Natural killer cell (primary cell): ENCODE data around the gene PMIS2. TPM values are rescaled to one million over a fixed set of nuclear protein-coding genes. Genes with fewer than 3 reads are reported as not detected.

ENCODE experiments used
- ATAC-seq, 3 donors: fragments of 150-1000 bp in 2 of 3; fragments of 200-7000 bp in 1 of 3; cut with Tn5 transposase; 1 replicate in 1 of 3; 2 replicates in 2 of 3; pipeline ENCODE4 v1.10.0; 2021; ENCODE audit warnings: mild to moderate bottlenecking in 2 of 3, moderate library complexity in 2 of 3
- DNase-seq, 2 donors: peaks; one replicate each; pipeline versions ENCODE4 v3.0.0 to v3.0.0-alpha.2; 2013 to 2021; ENCODE audit warnings: mixed read lengths in 1 of 2
- H3K27ac ChIP-seq: one replicate; pipeline ENCODE4 v1.5.1; 2013; ENCODE audit warnings: mild to moderate bottlenecking, low read length
- H3K27me3 ChIP-seq: one replicate; pipeline ENCODE4 v1.6.1; 2013; ENCODE audit warnings: low read length; ENCODE audit not compliant: control insufficient read depth, insufficient read depth
- H3K36me3 ChIP-seq: one replicate; pipeline ENCODE4 v1.6.1; 2013; ENCODE audit warnings: low read length; ENCODE audit not compliant: control insufficient read depth, insufficient read depth
- H3K4me1 ChIP-seq: one replicate; pipeline ENCODE4 v1.6.1; 2013; ENCODE audit warnings: low read length; ENCODE audit not compliant: control insufficient read depth, insufficient read depth
- H3K4me3 ChIP-seq: one replicate; pipeline ENCODE4 v1.5.1; 2013; ENCODE audit warnings: low read length
- H3K9me3 ChIP-seq: one replicate; pipeline ENCODE4 v1.6.1; 2013; ENCODE audit warnings: low read length; ENCODE audit not compliant: control insufficient read depth, insufficient read depth
- H3K27ac Mint-ChIP-seq, 2 donors: one replicate each; pipeline ENCODE4 v1.8.0; 2022; ENCODE audit warnings: mild to moderate bottlenecking in 2 of 2, mixed read lengths in 2 of 2, moderate library complexity in 1 of 2
- H3K27me3 Mint-ChIP-seq, 2 donors: one replicate each; pipeline ENCODE4 v1.8.0; 2022; ENCODE audit warnings: low read depth in 2 of 2, mixed read lengths in 2 of 2
- H3K36me3 Mint-ChIP-seq: one replicate; pipeline ENCODE4 v1.8.0; 2022; ENCODE audit warnings: mixed read lengths
- H3K4me1 Mint-ChIP-seq, 2 donors: one replicate each; pipeline ENCODE4 v1.8.0; 2022; ENCODE audit warnings: mixed read lengths in 2 of 2
- H3K4me3 Mint-ChIP-seq: one replicate; pipeline ENCODE4 v1.8.0; 2022; ENCODE audit warnings: mild to moderate bottlenecking, moderate library complexity, mixed read lengths
- H3K9me3 Mint-ChIP-seq, 2 donors: one replicate each; pipeline ENCODE4 v1.8.0; 2022; ENCODE audit warnings: mixed read lengths in 2 of 2
- CTCF ChIP-seq: fragments of 200-600 bp; IDR thresholded peaks from one replicate; pipeline ENCODE4 v1.8.0; 2022; ENCODE audit warnings: antibody characterized with exemption
- whole genome bisulfite sequencing: methylation state at CpG from one replicate; pipeline ENCODE4 v1.1.7; 2013; ENCODE audit warnings: missing lambda C conversion rate; ENCODE audit not compliant: insufficient coverage; 5-methylcytosine and 5-hydroxymethylcytosine counted together
- intact Hi-C: fragments of 100-400 bp; cut with micrococcal nuclease; formaldehyde crosslinking; loops from one replicate; pipeline ENCODE4 v1.14.2; 2022
- total RNA-seq, 4 donors: library from RNA; stranded (reverse); fragments of 120-200 nt in 1 of 4; gene quantifications; one replicate each; pipeline versions ENCODE4 v1.2.3 to v1.2.4, GENCODE V29; 2013 to 2022

PMIS2 gene
- total RNA-seq, 3 donors from 2014 or later (not counting 1 experiment from before 2014, with no cell fraction given), result not detected

DNA sequence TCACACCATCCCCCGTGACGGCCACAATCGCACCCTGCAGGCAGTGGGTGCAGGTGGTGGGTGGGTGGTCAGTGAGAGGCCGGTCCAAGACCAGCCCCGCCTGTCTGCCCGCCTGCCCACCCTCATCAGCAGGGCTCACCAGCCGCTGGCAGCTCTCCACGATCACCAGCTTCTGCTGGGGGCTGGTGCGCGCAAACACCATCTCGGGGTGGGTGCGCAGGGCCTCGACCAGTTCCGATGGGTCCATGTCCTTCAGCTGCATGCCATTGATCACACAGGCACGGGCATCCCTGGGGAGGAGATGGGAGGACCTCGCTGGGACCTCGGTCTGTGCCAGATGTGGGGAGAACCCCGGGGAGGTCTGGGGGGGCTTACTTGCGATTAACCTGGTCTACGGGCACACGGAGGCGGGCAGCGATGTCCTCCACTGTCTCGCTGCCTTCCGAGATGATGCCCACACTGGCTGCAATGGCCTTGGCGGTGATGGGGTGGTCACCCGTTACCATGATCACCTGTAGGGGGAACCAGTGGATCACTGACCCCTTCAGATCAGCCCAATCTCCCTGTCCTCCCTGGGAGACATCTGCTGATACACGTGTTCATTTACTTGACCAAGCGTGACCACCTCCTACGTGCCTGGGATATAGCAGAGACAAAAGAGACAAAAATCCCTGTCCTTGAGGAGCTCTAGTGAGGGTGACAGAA is 30.5 kb upstream of the PMIS2 start:
- WGBS, result 79% methylated on average over 30 of the region's 30 CpGs
- peaks cover 14 to 39% of the 10 kb centered on the region in 2 donors for H3K27me3 Mint-ChIP-seq
- no peak for DNase-seq

DNA sequence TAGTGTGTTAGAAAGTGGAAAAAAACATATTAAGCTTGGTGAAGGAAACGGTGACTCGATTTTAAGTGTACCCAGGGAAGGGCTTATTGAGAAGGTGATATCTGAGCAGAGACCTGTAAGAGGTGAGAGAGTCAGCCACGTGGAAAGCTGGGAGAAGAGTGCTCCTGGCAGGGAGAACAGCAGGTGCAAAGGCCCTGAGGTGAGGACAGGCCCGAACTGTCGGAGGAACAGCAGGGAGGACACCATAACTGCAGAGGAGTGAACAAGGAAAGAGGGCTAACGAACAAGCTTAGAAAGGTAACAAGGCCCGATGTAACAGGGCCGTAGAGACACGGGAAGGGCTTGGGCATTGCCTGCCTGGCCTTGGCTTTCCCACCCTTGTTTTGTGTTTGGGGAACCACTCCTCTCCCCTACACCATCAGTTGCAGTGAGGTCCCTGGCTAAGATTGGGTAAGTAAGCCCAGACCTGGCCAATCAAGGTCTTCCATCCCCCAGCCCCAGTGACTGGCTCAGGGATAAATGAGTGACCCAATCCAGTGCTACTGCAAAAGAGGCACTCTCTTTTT is 29.9 kb upstream of the PMIS2 start:
- Mint-ChIP-seq H3K36me3 (no peaks in the 10 kb centered on the region), H3K4me3 (no peak overlapping the region), H3K9me3 (no peaks in the 10 kb centered on the region), H3K27me3 (peaks cover 14 to 43% of the 10 kb centered on the region in 2 donors), H3K27ac (peak overlapping the region in 1 of 2 donors; percentile 53), H3K4me1 (peaks cover 4 to 22% of the 10 kb centered on the region in 2 donors)
- WGBS, result 88% methylated on average over 9 of the region's 9 CpGs
- peaks cover 19% of the 10 kb centered on the region for H3K4me1 ChIP-seq
- intact Hi-C loops, result no loop called here
- ATAC-seq (no peak), DNase-seq (no peak)
- H3K27me3 ChIP-seq, result peaks cover 17% of the 10 kb centered on the region
- H3K9me3 ChIP-seq, result no peaks in the 10 kb centered on the region
- no peaks in the 10 kb centered on the region for H3K36me3 ChIP-seq
- H3K4me3 ChIP-seq, result no peak overlapping the region
- no peak overlapping the region for H3K27ac ChIP-seq
- TF ChIP-seq CTCF, result no peak

More for the DNA sequence above, 30.5 kb upstream of the PMIS2 start:
- Histone ChIP-seq H3K4me1 (peaks cover 19% of the 10 kb centered on the region), H3K36me3 (no peaks in the 10 kb centered on the region), H3K9me3 (no peaks in the 10 kb centered on the region), H3K27me3 (peaks cover 17% of the 10 kb centered on the region), H3K4me3 (no peak overlapping the region), H3K27ac (no peak overlapping the region)
- Mint-ChIP-seq H3K4me1 (peaks cover 4 to 25% of the 10 kb centered on the region in 2 donors), H3K36me3 (no peaks in the 10 kb centered on the region), H3K27ac (peak overlapping the region in 1 of 2 donors; percentile 53), H3K4me3 (no peak overlapping the region), H3K9me3 (no peaks in the 10 kb centered on the region)
- ATAC-seq, result no peak
- no peak for TF ChIP-seq CTCF
- intact Hi-C loops, result no loop called here

DNA sequence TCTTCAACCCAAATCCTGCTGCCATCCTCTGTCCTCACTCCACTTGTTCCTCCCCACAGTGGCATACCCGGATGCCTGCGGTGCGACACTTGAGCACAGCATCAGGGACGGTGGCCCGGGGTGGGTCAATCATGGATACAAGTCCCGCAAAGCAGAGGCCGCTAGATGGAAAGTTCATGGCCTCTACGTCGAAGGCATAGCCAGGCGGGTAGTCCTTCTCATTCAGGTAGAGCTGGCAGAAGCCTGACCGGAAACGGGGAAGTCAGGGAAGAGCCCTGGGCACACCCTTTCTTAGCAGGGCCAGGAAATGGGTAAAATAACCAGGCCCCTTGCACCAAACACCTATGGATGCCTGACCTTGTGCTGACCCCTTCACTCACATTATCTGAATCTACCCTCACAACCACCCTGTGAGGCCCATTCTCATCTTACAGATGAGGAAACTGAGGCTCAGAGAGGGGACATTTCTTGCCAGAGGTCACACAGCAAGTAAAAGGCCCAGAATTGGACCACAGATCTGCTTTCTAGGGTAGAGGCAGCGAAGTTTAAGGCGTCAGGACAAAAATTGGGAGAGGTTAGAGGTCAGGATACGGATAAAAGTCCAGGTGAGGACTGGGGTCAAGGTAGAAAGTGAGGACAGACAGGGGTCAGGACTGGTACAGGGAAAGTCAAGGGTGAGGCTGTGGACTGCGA is 29.0 kb upstream of the PMIS2 start:
- Histone ChIP-seq H3K27me3 (peaks cover 17% of the 10 kb centered on the region), H3K4me3 (no peak overlapping the region), H3K27ac (no peak overlapping the region), H3K4me1 (peaks cover 19% of the 10 kb centered on the region), H3K36me3 (no peaks in the 10 kb centered on the region), H3K9me3 (no peaks in the 10 kb centered on the region)
- Mint-ChIP-seq H3K27me3 (peaks cover 14 to 49% of the 10 kb centered on the region in 2 donors), H3K27ac (no peak overlapping the region), H3K9me3 (no peaks in the 10 kb centered on the region), H3K4me1 (peaks cover 4 to 22% of the 10 kb centered on the region in 2 donors), H3K36me3 (no peaks in the 10 kb centered on the region), H3K4me3 (peak overlapping the region; percentile 67)
- ATAC-seq (no peak), DNase-seq (no peak)
- WGBS, result 90% methylated on average over 16 of the region's 16 CpGs
- no peak for TF ChIP-seq CTCF
- intact Hi-C loops, result no loop called here
